ENCODE measurements around the gene MYO9A.

Gene MYO9A

DNA sequence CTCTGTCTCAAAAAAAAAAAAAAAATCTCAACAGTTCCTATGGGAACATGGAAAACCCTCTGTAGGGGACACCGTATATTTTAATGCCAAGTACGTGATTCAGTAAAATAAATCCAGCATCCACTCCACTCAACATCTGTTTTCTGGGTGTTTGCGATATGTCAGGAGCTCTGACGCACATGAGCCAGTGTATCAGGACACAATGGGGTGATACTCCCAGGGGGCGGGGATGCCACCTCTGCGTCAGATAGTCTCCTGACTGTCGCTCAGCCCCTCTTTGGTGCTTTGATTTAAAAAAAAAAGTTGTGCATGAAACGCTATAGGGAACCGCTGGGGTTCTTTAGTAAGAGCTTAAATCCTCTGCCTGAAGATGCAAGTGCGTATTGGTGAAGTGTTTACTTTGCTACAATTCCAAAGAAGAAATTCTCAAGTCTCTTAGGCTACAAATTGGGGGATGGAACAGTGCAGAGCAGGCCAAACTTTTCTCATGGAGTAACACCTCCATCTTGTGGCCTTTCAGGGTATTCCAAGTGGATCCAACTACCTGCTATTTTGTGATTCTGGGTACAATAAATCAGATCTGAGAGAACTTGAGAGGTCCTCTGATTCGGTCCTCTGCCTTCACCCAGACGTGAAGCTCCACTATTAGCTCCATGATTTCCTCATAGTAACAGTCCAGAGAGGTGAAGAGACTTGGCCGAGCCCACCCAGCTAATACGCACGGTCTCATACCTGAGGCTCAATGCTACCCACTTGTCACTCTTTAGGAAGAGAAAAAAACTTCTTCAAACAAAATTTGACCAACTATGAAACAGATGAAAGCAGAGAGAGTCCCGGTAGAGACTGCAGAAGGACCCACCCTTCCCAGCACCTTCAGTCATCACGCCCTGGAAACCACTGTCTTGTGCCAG is 316.9 kb downstream of the MYO9A start:
- no peak overlapping the region for H2AFZ ChIP-seq (ENCODE audit: insufficient read depth, low read length, poor library complexity)
- no CpG with 5 or more reads among the region's 17 CpGs for WGBS (ENCODE audit: extremely low coverage, insufficient coverage, insufficient read length)

DNA sequence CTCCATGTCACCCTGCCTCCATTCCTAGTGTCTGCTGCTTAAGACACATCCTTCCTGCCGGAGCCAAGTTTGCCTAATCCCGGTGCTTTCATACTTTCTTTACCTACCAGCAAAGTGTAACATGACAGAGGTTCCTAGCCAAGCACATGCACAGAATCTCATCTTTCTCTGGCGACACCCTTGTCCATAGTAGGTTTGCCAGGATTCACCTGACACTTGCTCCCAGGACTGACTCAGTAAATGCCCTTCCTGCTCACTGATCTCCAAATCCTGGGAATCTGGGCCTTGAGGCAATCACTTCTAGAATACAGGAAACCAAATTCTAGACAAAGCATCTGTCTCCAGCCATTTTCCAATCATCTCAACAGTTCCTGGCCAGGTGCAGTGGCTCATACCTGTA is 317.8 kb downstream of the MYO9A start:
- H3K9ac ChIP-seq (ENCODE audit: low read length), result no peak overlapping the region
- H3K27ac ChIP-seq (ENCODE audit: low read depth, low read length), result no peak overlapping the region
- peaks cover 0 to 2% of the 10 kb centered on the region in 2 experiments for H3K4me1 ChIP-seq (ENCODE audit: control insufficient read depth in 1 of 2, insufficient read depth in 2 of 2, low read length in 2 of 2)
- H3K4ac ChIP-seq (ENCODE audit: low read depth, low read length), result no peak overlapping the region
- no peak overlapping the region for H2BK12ac ChIP-seq (ENCODE audit: low read length)
- no peak overlapping the region for H2BK120ac ChIP-seq (ENCODE audit: insufficient read depth, low read length, poor library complexity)
- no peaks in the 10 kb centered on the region for H3K27me3 ChIP-seq (ENCODE audit: insufficient read depth, low read length)
- H3K9me3 ChIP-seq (ENCODE audit: insufficient read depth, low read depth, low read length), result no peaks in the 10 kb centered on the region
- no peak overlapping the region for H2BK5ac ChIP-seq (ENCODE audit: low read depth, low read length, poor library complexity)
- H4K91ac ChIP-seq (ENCODE audit: low read depth, low read length), result no peak overlapping the region
- no peak overlapping the region for H3K4me2 ChIP-seq (ENCODE audit: low read length)
- no peak overlapping the region for H4K12ac ChIP-seq (ENCODE audit: low read depth, low read length)
- H3K79me2 ChIP-seq (ENCODE audit: control insufficient read depth, insufficient read depth, low read length, poor library complexity), result no peaks in the 10 kb centered on the region
- DNase-seq, result no peak
- no peak overlapping the region for H2AFZ ChIP-seq (ENCODE audit: insufficient read depth, low read length, poor library complexity)
- H4K8ac ChIP-seq (ENCODE audit: low read depth, low read length), result no peak overlapping the region
- no peak overlapping the region for H3K23ac ChIP-seq (ENCODE audit: low read length)
- H3K18ac ChIP-seq (ENCODE audit: low read length), result no peak overlapping the region
- H3K36me3 ChIP-seq (ENCODE audit: control insufficient read depth in 1 of 2, insufficient read depth in 2 of 2, low read length in 2 of 2), result no peaks in the 10 kb centered on the region
- H3K79me1 ChIP-seq (ENCODE audit: low read length), result no peaks in the 10 kb centered on the region
- H2AK5ac ChIP-seq (ENCODE audit: low read length), result no peak overlapping the region
- no peak overlapping the region for H3K4me3 ChIP-seq (ENCODE audit: low read depth, low read length)
- no peak overlapping the region for H3K14ac ChIP-seq (ENCODE audit: low read length)
- no CpG with 5 or more reads among the region's 3 CpGs for WGBS (ENCODE audit: extremely low coverage, insufficient coverage, insufficient read length)

More for the DNA sequence above, 316.9 kb downstream of the MYO9A start:
- H3K18ac ChIP-seq (ENCODE audit: low read length), result no peak overlapping the region
- no peaks in the 10 kb centered on the region for H3K79me1 ChIP-seq (ENCODE audit: low read length)
- H3K9me3 ChIP-seq (ENCODE audit: insufficient read depth, low read depth, low read length), result no peaks in the 10 kb centered on the region
- no peaks in the 10 kb centered on the region for H3K79me2 ChIP-seq (ENCODE audit: control insufficient read depth, insufficient read depth, low read length, poor library complexity)
- no peak overlapping the region for H2BK120ac ChIP-seq (ENCODE audit: insufficient read depth, low read length, poor library complexity)
- no peak overlapping the region for H4K12ac ChIP-seq (ENCODE audit: low read depth, low read length)
- peaks cover 0 to 2% of the 10 kb centered on the region in 2 experiments for H3K4me1 ChIP-seq (ENCODE audit: control insufficient read depth in 1 of 2, insufficient read depth in 2 of 2, low read length in 2 of 2)
- no peak overlapping the region for H3K4ac ChIP-seq (ENCODE audit: low read depth, low read length)
- no peaks in the 10 kb centered on the region for H3K27me3 ChIP-seq (ENCODE audit: insufficient read depth, low read length)
- no peak overlapping the region for H4K8ac ChIP-seq (ENCODE audit: low read depth, low read length)
- H4K91ac ChIP-seq (ENCODE audit: low read depth, low read length), result no peak overlapping the region
- no peak overlapping the region for H3K9ac ChIP-seq (ENCODE audit: low read length)
- no peak overlapping the region for H3K27ac ChIP-seq (ENCODE audit: low read depth, low read length)
- H2BK12ac ChIP-seq (ENCODE audit: low read length), result no peak overlapping the region
- H3K36me3 ChIP-seq (ENCODE audit: control insufficient read depth in 1 of 2, insufficient read depth in 2 of 2, low read length in 2 of 2), result no peaks in the 10 kb centered on the region
- no peak overlapping the region for H2BK5ac ChIP-seq (ENCODE audit: low read depth, low read length, poor library complexity)
- no peak overlapping the region for H3K14ac ChIP-seq (ENCODE audit: low read length)
- no peak overlapping the region for H3K4me3 ChIP-seq (ENCODE audit: low read depth, low read length)
- H2AK5ac ChIP-seq (ENCODE audit: low read length), result no peak overlapping the region
- H3K4me2 ChIP-seq (ENCODE audit: low read length), result no peak overlapping the region
- H3K23ac ChIP-seq (ENCODE audit: low read length), result no peak overlapping the region
- DNase-seq, result peak; percentile 51 to 83

DNA sequence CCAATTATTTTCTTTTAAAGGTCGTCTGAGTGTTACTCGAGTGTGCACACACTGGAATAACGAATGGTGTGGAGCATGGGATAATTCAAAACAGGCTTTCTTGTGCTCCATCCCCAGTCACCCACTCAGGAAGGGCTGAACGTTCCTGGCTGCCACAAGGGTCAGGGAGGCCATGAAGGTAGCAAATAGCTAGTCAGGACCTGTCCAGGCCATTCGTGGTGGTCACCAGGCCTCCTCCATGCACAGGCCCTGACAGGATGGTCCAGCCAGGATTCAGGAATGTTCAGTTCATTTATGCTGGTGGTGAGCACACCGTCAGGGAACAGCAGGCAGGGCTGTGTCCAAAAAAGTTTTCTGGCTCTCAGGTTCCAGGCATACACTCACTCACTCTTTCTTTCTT is 319.3 kb downstream of the MYO9A start:
- DNase-seq, result peak in 1 of 2 donors; percentile 18
- no peak overlapping the region for H3K23ac ChIP-seq (ENCODE audit: low read length)
- no peaks in the 10 kb centered on the region for H3K79me1 ChIP-seq (ENCODE audit: low read length)
- H4K91ac ChIP-seq (ENCODE audit: low read depth, low read length), result no peak overlapping the region
- H3K14ac ChIP-seq (ENCODE audit: low read length), result no peak overlapping the region
- no CpG with 5 or more reads among the region's 6 CpGs for WGBS (ENCODE audit: extremely low coverage, insufficient coverage, insufficient read length)
- no peak overlapping the region for H2BK120ac ChIP-seq (ENCODE audit: insufficient read depth, low read length, poor library complexity)
- H3K9me3 ChIP-seq (ENCODE audit: insufficient read depth, low read depth, low read length), result no peaks in the 10 kb centered on the region
- no peak overlapping the region for H2AFZ ChIP-seq (ENCODE audit: insufficient read depth, low read length, poor library complexity)
- no peaks in the 10 kb centered on the region for H3K4me1 ChIP-seq (ENCODE audit: control insufficient read depth in 1 of 2, insufficient read depth in 2 of 2, low read length in 2 of 2)
- no peak overlapping the region for H3K4me2 ChIP-seq (ENCODE audit: low read length)
- no peak overlapping the region for H2AK5ac ChIP-seq (ENCODE audit: low read length)
- no peak overlapping the region for H3K4ac ChIP-seq (ENCODE audit: low read depth, low read length)
- H3K18ac ChIP-seq (ENCODE audit: low read length), result no peak overlapping the region
- H3K79me2 ChIP-seq (ENCODE audit: control insufficient read depth, insufficient read depth, low read length, poor library complexity), result no peaks in the 10 kb centered on the region
- no peak overlapping the region for H3K9ac ChIP-seq (ENCODE audit: low read length)
- H4K8ac ChIP-seq (ENCODE audit: low read depth, low read length), result no peak overlapping the region
- no peak overlapping the region for H2BK12ac ChIP-seq (ENCODE audit: low read length)
- no peak overlapping the region for H3K27ac ChIP-seq (ENCODE audit: low read depth, low read length)
- H3K4me3 ChIP-seq (ENCODE audit: low read depth, low read length), result no peak overlapping the region
- no peak overlapping the region for H2BK5ac ChIP-seq (ENCODE audit: low read depth, low read length, poor library complexity)
- H3K36me3 ChIP-seq (ENCODE audit: control insufficient read depth in 1 of 2, insufficient read depth in 2 of 2, low read length in 2 of 2), result no peaks in the 10 kb centered on the region
- H3K27me3 ChIP-seq (ENCODE audit: insufficient read depth, low read length), result no peaks in the 10 kb centered on the region
- H4K12ac ChIP-seq (ENCODE audit: low read depth, low read length), result no peak overlapping the region

DNA sequence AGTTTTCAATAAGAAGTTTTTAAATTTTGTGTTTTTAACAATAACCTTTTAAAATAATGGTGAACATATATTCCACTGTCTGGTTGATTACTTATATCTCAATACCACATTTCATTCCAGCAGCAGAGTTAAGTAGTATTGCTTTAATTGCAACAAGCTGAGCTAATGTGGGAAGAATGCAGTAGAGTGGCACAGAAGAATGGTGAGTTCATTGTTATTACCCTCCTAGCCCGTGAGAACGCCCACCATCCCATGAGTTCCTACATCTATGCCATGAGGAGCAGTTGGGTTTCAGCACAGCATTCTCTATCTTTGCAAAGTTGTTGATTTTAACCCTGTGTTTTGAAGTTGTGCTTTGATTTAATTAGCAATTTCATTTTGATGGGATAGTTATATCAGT is 325.4 kb downstream of the MYO9A start:
- Histone ChIP-seq H3K4me3 (ENCODE audit: low read depth, low read length) (no peak overlapping the region), H4K12ac (ENCODE audit: low read depth, low read length) (no peak overlapping the region), H4K91ac (ENCODE audit: low read depth, low read length) (no peak overlapping the region), H3K18ac (ENCODE audit: low read length) (no peak overlapping the region), H3K27me3 (ENCODE audit: insufficient read depth, low read length) (no peaks in the 10 kb centered on the region), H3K79me2 (ENCODE audit: control insufficient read depth, insufficient read depth, low read length, poor library complexity) (peaks cover 1% of the 10 kb centered on the region), H4K8ac (ENCODE audit: low read depth, low read length) (no peak overlapping the region), H3K9ac (ENCODE audit: low read length) (no peak overlapping the region), H3K9me3 (ENCODE audit: insufficient read depth, low read depth, low read length) (peaks cover 3% of the 10 kb centered on the region), H2BK5ac (ENCODE audit: low read depth, low read length, poor library complexity) (no peak overlapping the region), H3K4me1 (ENCODE audit: control insufficient read depth in 1 of 2, insufficient read depth in 2 of 2, low read length in 2 of 2) (peaks cover 5 to 12% of the 10 kb centered on the region in 2 experiments), H2AFZ (ENCODE audit: insufficient read depth, low read length, poor library complexity) (no peak overlapping the region), H3K4me2 (ENCODE audit: low read length) (no peak overlapping the region), H3K23ac (ENCODE audit: low read length) (no peak overlapping the region), H3K36me3 (ENCODE audit: control insufficient read depth in 1 of 2, insufficient read depth in 2 of 2, low read length in 2 of 2) (no peaks in the 10 kb centered on the region), H2BK12ac (ENCODE audit: low read length) (no peak overlapping the region), H3K79me1 (ENCODE audit: low read length) (peaks cover 6% of the 10 kb centered on the region), H3K4ac (ENCODE audit: low read depth, low read length) (no peak overlapping the region), H3K27ac (ENCODE audit: low read depth, low read length) (no peak overlapping the region), H3K14ac (ENCODE audit: low read length) (no peak overlapping the region), H2BK120ac (ENCODE audit: insufficient read depth, low read length, poor library complexity) (no peak overlapping the region), H2AK5ac (ENCODE audit: low read length) (no peak overlapping the region)
- peak; percentile 66 to 81 for DNase-seq
- WGBS (ENCODE audit: extremely low coverage, insufficient coverage, insufficient read length), result no CpG with 5 or more reads among the region's 2 CpGs
